SK-MEL-5 (cell line): ENCODE measurements around the gene CEP250. TPM values are rescaled to one million over a fixed set of nuclear protein-coding genes. Genes with fewer than 3 reads are reported as not detected.

Source experiments
- DNase-seq: peaks from one replicate; pipeline ENCODE4 v3.0.0-alpha.2; 2016; ENCODE audit warnings: low read depth, low spot score
- in situ Hi-C: cut with HindIII; loops from 2 replicates; pipeline ENCODE4 v1.10.0; 2016; ENCODE audit warnings: low sequenced_read_pairs, high pct_unique_total_duplicates, low pct_unique_long_range_greater_than_20kb
- total RNA-seq: library from RNA; depleted of rRNA; stranded (reverse); fragments of >200 nt; shearing (Covaris generic); gene quantifications from 2 replicates; pipeline ENCODE4 v1.2.3, GENCODE V29; 2014

CEP250 gene
- total RNA-seq, 1 experiment from 2014 or later = 36.5 TPM

- in situ Hi-C loops = no loop called here
- DNase-seq = peak; percentile 55
Observed at GRCh38 chr20:35478804-35479472, 23.5 kb downstream of the CEP250 start.

DNA sequence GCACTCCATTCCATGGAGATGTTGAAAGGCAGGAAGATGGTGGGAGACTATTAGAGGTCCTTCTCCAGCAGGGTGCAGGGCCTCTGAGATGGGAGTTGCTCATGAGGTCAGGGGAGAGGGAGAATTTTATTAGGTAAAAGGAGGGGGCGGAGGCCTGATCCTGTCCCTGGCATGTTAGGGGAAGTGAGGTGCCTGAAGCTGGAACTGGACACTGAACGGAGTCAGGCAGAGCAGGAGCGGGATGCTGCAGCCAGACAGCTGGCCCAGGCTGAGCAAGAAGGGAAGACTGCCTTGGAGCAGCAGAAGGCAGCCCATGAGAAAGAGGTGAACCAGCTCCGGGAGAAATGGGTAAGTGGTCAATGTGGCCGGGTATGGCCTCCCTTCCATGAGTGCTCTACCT, 24.4 kb downstream of the CEP250 start:
- DNase-seq = no peak

DNA sequence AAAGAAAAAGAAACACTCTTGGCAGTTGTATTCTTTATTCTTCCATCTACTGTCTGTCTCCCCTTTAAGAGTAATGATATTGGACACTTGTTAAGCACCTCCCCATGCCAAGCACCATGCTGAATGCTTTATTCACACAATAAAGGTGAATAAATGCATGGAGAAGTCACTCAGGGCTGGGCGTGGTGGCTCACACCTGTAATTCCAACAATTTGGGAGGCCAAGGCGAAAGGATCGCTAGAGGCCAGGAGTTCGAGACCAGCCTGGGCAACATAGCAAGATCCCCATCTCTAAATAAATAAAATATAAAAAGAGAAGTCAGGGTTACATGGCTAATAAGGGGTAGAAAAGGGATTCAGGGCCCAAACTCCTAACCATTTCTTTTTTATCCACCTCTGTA, 32.1 kb downstream of the CEP250 start:
- DNase-seq = no peak
- in situ Hi-C loops = no loop called here

More for the DNA sequence above, 24.4 kb downstream of the CEP250 start:
- in situ Hi-C loops = no loop called here

DNA sequence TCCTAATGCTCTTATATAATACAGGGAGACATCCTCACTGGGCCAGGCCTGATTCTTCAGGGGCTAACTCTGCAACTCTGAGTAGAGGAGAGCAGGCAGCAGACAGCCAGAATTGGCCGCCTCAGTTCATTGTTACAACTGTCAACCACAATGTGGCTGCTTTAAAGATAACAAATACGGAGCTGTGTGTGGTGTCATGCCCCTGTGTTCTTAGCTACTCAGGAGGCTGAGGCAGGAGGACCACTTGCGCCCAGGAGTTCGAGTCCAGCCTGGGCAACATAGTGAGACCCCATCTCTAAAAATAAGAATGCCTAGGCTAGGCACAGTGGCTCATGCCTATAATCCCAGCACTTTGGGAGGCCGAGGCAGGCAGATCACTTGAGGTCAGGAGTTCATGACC, 34.3 kb downstream of the CEP250 start:
- no peak for DNase-seq
- in situ Hi-C loops = no loop called here

- no peak for DNase-seq
- in situ Hi-C loops = no loop called here
Observed at GRCh38 chr20:35490736-35491181, 35.4 kb downstream of the CEP250 start.

DNA sequence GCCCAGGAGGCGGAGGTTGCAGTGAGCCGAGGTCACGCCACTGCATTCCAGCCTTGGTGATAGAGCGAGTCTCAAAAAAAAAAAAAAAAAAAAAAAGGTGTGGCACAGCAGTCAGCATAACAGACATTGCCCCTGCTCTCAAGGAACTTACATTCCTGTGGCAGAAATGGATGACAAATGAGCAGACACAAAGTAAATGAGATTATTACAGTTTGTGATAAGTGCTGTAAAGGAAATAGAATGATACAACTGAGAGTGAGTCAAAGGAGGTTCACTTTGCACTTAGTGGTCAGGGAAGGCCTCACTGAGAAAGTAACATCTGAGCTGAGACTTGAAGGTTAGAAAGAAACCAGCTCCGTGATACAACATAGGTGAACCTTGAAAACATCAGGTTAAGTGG, 36.4 kb downstream of the CEP250 start:
- in situ Hi-C loops = no loop called here
- DNase-seq = no peak

- in situ Hi-C loops = no loop called here
- DNase-seq = no peak
Observed at GRCh38 chr20:35492352-35492751, 37.0 kb downstream of the CEP250 start.

DNA sequence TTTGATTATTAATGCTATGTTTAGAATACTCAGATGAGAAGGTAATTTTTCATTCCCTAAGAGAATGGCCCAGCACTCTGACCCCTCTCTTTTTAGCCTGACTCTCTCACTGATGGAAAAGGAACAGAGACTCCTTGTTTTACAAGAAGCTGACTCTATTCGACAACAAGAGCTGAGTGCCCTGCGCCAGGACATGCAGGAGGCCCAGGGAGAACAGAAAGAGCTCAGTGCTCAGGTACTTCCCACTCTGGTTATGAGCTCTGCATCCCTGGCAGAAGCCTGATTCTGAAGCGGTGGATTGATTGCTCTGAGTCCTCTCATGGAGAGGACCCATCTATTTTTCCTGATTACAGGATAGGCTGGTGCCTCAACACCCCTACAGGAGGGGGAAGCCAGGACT, 41.1 kb downstream of the CEP250 start:
- in situ Hi-C loops = no loop called here
- DNase-seq = no peak

- DNase-seq = no peak
- in situ Hi-C loops = no loop called here
Observed at GRCh38 chr20:35497320-35497719, 41.9 kb downstream of the CEP250 start.

DNA sequence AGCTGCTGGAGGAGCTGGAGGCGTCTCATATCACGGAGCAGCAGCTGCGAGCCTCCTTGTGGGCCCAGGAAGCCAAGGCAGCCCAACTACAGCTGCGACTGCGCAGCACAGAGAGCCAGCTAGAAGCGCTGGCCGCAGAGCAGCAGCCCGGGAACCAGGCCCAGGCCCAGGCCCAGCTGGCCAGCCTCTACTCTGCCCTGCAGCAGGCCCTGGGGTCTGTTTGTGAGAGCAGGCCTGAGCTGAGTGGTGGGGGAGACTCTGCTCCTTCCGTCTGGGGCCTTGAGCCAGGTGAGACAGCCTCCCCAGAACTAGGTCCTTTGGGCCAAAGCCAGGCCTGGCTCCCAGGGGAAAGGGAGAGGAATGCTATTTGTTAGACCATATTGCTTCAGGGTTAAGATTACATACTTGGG, 42.4 kb downstream of the CEP250 start:
- in situ Hi-C loops = no loop called here
- DNase-seq = no peak

GRCh38 chr20:35499271-35499670, 43.9 kb downstream of the CEP250 start:
- in situ Hi-C loops = no loop called here
- no peak for DNase-seq

- in situ Hi-C loops = no loop called here
- no peak for DNase-seq
Observed at GRCh38 chr20:35502352-35502751, 47.0 kb downstream of the CEP250 start.

DNA sequence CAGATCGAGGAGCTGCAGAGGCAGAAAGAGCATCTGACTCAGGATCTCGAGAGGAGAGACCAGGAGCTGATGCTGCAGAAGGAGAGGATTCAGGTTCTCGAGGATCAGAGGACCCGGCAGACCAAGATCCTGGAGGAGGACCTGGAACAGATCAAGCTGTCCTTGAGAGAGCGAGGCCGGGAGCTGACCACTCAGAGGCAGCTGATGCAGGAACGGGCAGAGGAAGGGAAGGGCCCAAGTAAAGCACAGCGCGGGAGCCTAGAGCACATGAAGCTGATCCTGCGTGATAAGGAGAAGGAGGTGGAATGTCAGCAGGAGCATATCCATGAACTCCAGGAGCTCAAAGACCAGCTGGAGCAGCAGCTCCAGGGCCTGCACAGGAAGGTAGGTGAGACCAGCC, 47.9 kb downstream of the CEP250 start:
- in situ Hi-C loops = no loop called here
- DNase-seq = no peak

GRCh38 chr20:35503841-35504561, 48.6 kb downstream of the CEP250 start:
- DNase-seq = no peak
- in situ Hi-C loops = no loop called here

DNA sequence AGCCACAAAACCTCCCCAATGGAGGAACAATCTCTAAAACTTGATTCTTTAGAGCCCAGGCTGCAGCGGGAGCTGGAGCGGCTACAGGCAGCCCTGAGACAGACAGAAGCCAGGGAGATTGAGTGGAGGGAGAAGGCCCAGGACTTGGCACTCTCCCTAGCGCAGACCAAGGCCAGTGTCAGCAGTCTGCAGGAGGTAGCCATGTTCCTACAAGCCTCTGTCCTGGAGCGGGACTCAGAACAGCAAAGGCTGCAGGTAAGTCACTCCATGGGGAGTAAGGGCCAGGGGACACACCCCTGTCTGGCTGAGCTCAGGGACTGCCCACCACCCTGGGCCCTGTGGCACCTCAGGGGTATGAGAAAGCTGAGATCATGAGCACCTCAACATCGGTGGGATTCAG, 49.4 kb downstream of the CEP250 start:
- DNase-seq = no peak
- in situ Hi-C loops = no loop called here

DNA sequence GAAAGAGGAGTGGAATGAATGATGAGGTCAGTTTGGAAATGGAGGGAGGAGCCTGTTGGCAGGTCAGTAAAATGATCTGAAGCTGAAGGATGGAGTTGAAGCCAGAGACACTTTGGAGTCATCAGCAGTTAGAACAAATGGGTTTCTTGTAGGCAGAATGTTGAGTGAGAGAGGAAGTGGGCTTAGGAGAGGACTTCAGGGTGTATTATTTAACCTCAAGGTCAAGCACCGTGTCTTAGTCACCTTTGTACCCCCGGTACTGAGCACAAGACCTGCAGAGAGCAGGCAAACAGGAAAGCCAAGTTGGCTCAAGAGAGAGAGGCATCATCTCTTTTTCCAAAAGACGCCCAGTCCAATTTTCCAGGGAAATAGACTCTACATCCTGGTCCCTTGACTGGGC, 50.8 kb downstream of the CEP250 start:
- no peak for DNase-seq
- in situ Hi-C loops = no loop called here

GRCh38 chr20:35506872-35507638, 51.7 kb downstream of the CEP250 start:
- DNase-seq = no peak
- in situ Hi-C loops = no loop called here

DNA sequence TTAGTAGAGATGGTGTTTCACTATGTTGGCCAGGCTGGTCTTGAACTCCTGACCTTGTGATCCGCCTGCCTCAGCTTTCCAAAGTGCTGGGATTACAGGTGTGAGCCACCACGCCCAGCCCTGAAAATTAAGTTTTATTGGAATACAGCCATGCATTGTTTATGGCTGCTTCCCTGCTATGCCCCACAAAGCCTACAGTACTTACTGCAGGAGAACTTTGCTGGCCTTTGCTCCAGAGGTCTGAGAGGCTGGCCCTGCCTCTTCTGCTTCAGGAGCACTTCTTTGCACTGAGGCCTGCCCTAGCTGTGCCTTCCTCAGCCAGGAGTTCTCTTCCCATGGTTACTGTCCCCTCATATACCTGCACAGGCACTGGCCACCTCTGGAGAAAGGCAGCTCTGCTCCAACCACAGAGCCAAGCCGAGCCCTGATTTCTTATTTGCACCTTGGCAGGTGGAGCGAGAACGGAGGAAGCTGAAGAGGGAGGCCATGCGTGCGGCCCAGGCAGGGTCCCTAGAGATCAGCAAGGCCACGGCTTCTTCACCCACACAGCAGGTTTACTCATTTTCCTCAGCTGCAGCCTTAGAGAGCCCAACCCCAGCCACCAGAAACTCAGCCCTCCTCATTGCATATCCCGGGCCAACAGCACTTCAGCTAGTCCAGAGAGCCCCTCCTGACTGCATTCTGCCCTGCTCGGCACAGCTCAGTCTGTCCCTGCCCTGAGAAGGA, 53.3 kb downstream of the CEP250 start:
- DNase-seq = no peak

More for the DNA sequence above, 53.3 kb downstream of the CEP250 start:
- in situ Hi-C loops = no loop called here
